ENCODE data around the gene HES2.

- TF ChIP-seq SPI1 (IDR thresholded peaks at IDR 0.05; ENCODE audit: low read depth, low read length) (no peak), POLR2AphosphoS5 (IDR thresholded peaks at IDR 0.05; ENCODE audit: low read depth, low read length) (no peak)
Observed at GRCh38 chr1:6393400-6394187, 26.1 kb downstream of the HES2 start, which contains the start of gene ACOT7.
